Activated T-helper 9 cell treated with anti-CD3 and anti-CD28 coated beads, Interleukin-2, amount 50 U/mL, for 16 hours (primary cell): ENCODE data around the gene KIF20A.
"Not testable (repeated sequence)": the region's sequence is repeated elsewhere in the genome, so short reads cannot be mapped to it uniquely, and the experiment has no call there.

Experiments
- DNase-seq: peaks from one replicate; pipeline ENCODE4 v3.0.0-alpha.2; 2020; ENCODE audit warnings: low read depth

KIF20A gene

GRCh38 chr5:138178516-138179276 is at the start of gene KIF20A, which contains the start of gene BRD8:
Gene KIF20A (plus strand): TSS chr5:138179112. CDS start chr5:138179681, 569 bp downstream.
Gene BRD8 (minus strand): TSS chr5:138178630. CDS start chr5:138178614, 16 bp downstream.
- peak; percentile 81 for DNase-seq

GRCh38 chr5:138129347-138129746 is 49.6 kb upstream of the KIF20A start:
- DNase-seq: no peak

GRCh38 chr5:138132543-138132942 is 46.4 kb upstream of the KIF20A start:
- no peak for DNase-seq

- DNase-seq: no peak
Observed at GRCh38 chr5:138138949-138139780, 39.7 kb upstream of the KIF20A start, which contains the start of gene NME5. Gene NME5 (minus strand): TSS chr5:138139428. CDS start chr5:138138780, 648 bp downstream.

- no peak for DNase-seq
Observed at GRCh38 chr5:138139781-138140090, 39.2 kb upstream of the KIF20A start.

GRCh38 chr5:138140268-138140667 is 38.6 kb upstream of the KIF20A start:
- DNase-seq: no peak

GRCh38 chr5:138141734-138142133 is 37.2 kb upstream of the KIF20A start:
- DNase-seq: no peak

GRCh38 chr5:138143578-138143977 is 35.3 kb upstream of the KIF20A start:
- DNase-seq: not testable (repeated sequence)

GRCh38 chr5:138148811-138149210 is 30.1 kb upstream of the KIF20A start:
- no peak for DNase-seq

GRCh38 chr5:138149530-138149929 is 29.4 kb upstream of the KIF20A start:
- no peak for DNase-seq

- not testable (repeated sequence) for DNase-seq
Observed at GRCh38 chr5:138155977-138156376, 22.9 kb upstream of the KIF20A start.

- DNase-seq: no peak
Observed at GRCh38 chr5:138157626-138158025, 21.3 kb upstream of the KIF20A start.

- no peak for DNase-seq
Observed at GRCh38 chr5:138159666-138160065, 19.2 kb upstream of the KIF20A start.

GRCh38 chr5:138160706-138161105 is 18.2 kb upstream of the KIF20A start:
- no peak for DNase-seq

GRCh38 chr5:138163721-138164120 is 15.2 kb upstream of the KIF20A start:
- DNase-seq: no peak

- no peak for DNase-seq
Observed at GRCh38 chr5:138169124-138169523, 9.8 kb upstream of the KIF20A start.

GRCh38 chr5:138170299-138170698 is 8.6 kb upstream of the KIF20A start:
- DNase-seq: no peak

GRCh38 chr5:138177941-138178515 is 884 bp upstream of the KIF20A start:
- no peak for DNase-seq

GRCh38 chr5:138179277-138179857 is 455 bp downstream of the KIF20A start:
- DNase-seq: no peak

- DNase-seq: no peak
Observed at GRCh38 chr5:138180183-138180782, 1.4 kb downstream of the KIF20A start.

GRCh38 chr5:138180841-138181240 is 1.9 kb downstream of the KIF20A start:
- no peak for DNase-seq

- no peak for DNase-seq
Observed at GRCh38 chr5:138182808-138183207, 3.9 kb downstream of the KIF20A start.
